Naive thymus-derived CD4-positive, alpha-beta T cell (primary cell): ENCODE results near the gene MORN1. TPM values are rescaled to one million over a fixed set of nuclear protein-coding genes. Genes with fewer than 3 reads are reported as not detected.

Source experiments
- ATAC-seq: fragments of 150-1000 bp; cut with Tn5 transposase; 2 replicates; pipeline ENCODE4 v1.10.0; 2021; ENCODE audit warnings: mild to moderate bottlenecking, moderate library complexity
- CTCF ChIA-PET: fragments of 350-600 bp; sonication (Branson Sonifier 250); formaldehyde crosslinking; loops from one replicate; lab custom pipeline; 2021; ENCODE audit warnings: antibody characterized with exemption; lab: Charles Lee
- POLR2A ChIA-PET: fragments of 350-600 bp; sonication (Branson Sonifier 250); formaldehyde crosslinking; loops from one replicate; lab custom pipeline; 2021; ENCODE audit warnings: antibody characterized with exemption, inconsistent platforms; lab: Charles Lee
- DNase-seq, 9 donors: peaks; one replicate each; pipeline versions ENCODE4 v3.0.0 to v3.0.0-alpha.2; 2020 to 2022; ENCODE audit warnings: mixed read lengths in 1 of 9
- H3K27ac ChIP-seq: one replicate; pipeline ENCODE4 v1.7.0; 2013; ENCODE audit warnings: mild to moderate bottlenecking, low read depth, low read length, moderate library complexity
- H3K27me3 ChIP-seq, 2 donors: one replicate each; pipeline ENCODE4 v1.7.0; 2013; ENCODE audit warnings: low read length in 2 of 2, mild to moderate bottlenecking in 2 of 2, moderate library complexity in 2 of 2; ENCODE audit not compliant: control insufficient read depth in 2 of 2, insufficient read depth in 2 of 2
- H3K36me3 ChIP-seq, 3 experiments: 1 replicate in 2 of 3; 2 replicates in 1 of 3; pipeline ENCODE4 v1.7.0; 2013; ENCODE audit warnings: low read length in 3 of 3, mild to moderate bottlenecking in 3 of 3, moderate library complexity in 1 of 3; ENCODE audit not compliant: insufficient read depth in 3 of 3, control insufficient read depth in 2 of 3
- H3K4me1 ChIP-seq, 2 donors: one replicate each; pipeline ENCODE4 v1.7.0; 2013; ENCODE audit warnings: low read length in 2 of 2, mild to moderate bottlenecking in 2 of 2, moderate library complexity in 1 of 2; ENCODE audit not compliant: control insufficient read depth in 2 of 2, insufficient read depth in 2 of 2
- H3K4me3 ChIP-seq: 2 replicates; pipeline ENCODE4 v1.7.0; 2013; ENCODE audit warnings: mild to moderate bottlenecking, low read length
- H3K9me3 ChIP-seq, 3 experiments: 1 replicate in 2 of 3; 2 replicates in 1 of 3; pipeline ENCODE4 v1.7.0; 2013; ENCODE audit warnings: low read length in 3 of 3; ENCODE audit not compliant: control insufficient read depth in 2 of 3
- H3K27ac Mint-ChIP-seq, 9 donors: one replicate each; pipeline ENCODE4 v1.8.0; 2020 to 2022; ENCODE audit warnings: mixed read lengths in 9 of 9, mild to moderate bottlenecking in 8 of 9, moderate library complexity in 5 of 9, inconsistent platforms in 2 of 9
- H3K27me3 Mint-ChIP-seq, 5 donors: one replicate each; pipeline ENCODE4 v1.8.0; 2021 to 2022; ENCODE audit warnings: mixed read lengths in 5 of 5, mild to moderate bottlenecking in 1 of 5
- H3K36me3 Mint-ChIP-seq, 5 donors: one replicate each; pipeline ENCODE4 v1.8.0; 2020 to 2022; ENCODE audit warnings: mixed read lengths in 5 of 5, mild to moderate bottlenecking in 3 of 5, inconsistent platforms in 1 of 5
- H3K4me1 Mint-ChIP-seq, 7 donors: one replicate each; pipeline ENCODE4 v1.8.0; 2020 to 2022; ENCODE audit warnings: mixed read lengths in 7 of 7, mild to moderate bottlenecking in 3 of 7, inconsistent platforms in 1 of 7
- H3K4me3 Mint-ChIP-seq, 10 donors: one replicate each; pipeline ENCODE4 v1.8.0; 2020 to 2022; ENCODE audit warnings: mild to moderate bottlenecking in 10 of 10, mixed read lengths in 10 of 10, moderate library complexity in 6 of 10, inconsistent platforms in 2 of 10
- H3K9me3 Mint-ChIP-seq, 11 donors: one replicate each; pipeline ENCODE4 v1.8.0; 2020 to 2022; ENCODE audit warnings: mixed read lengths in 11 of 11, mild to moderate bottlenecking in 4 of 11, inconsistent platforms in 1 of 11, moderate library complexity in 1 of 11
- intact Hi-C, 2 donors: fragments of 100-400 bp; cut with micrococcal nuclease; formaldehyde crosslinking; loops; one replicate each; pipeline ENCODE4 v1.15.1; 2023
- polyA plus RNA-seq, 2 donors: library from polyadenylated mRNA; unstranded; fragments of 300-500 nt; fragmentation: Illumina TruSeq; gene quantifications; one replicate each; pipeline ENCODE4 v1.2.3, GENCODE V29; 2021
- total RNA-seq, 6 experiments: library from RNA in 5 of 6; stranded (reverse) in 5 of 6; gene quantifications; 1 replicate in 5 of 6; 2 replicates in 1 of 6; pipeline ENCODE4 v1.2.3 and lab custom pipeline; 2021 to 2026

MORN1 gene
- total and polyA plus RNA-seq, 7 experiments from 2014 or later = 5.0 to 16.4 (median 9.2) TPM

- H3K27ac Mint-ChIP-seq = peak overlapping the region in 1 of 9 donors; percentile 61
- peaks cover 0 to 11% (median 0%) of the 10 kb centered on the region in 3 experiments for H3K36me3 ChIP-seq
- no peak overlapping the region for H3K4me3 ChIP-seq
- H3K4me1 ChIP-seq = peaks cover 23 to 26% of the 10 kb centered on the region in 2 donors
- intact Hi-C loops = loop anchor here (2.0 to 10.0 kb wide), 5 partner anchors 75 to 1261 kb away; partner anchors contain the start of genes FAAP20 (in 2 of the 2), PRKCZ (in 1 of the 2) and WRAP73 (in 1 of the 2)
- no peaks in the 10 kb centered on the region for H3K9me3 Mint-ChIP-seq
- no peaks in the 10 kb centered on the region for H3K27me3 Mint-ChIP-seq
- no peaks in the 10 kb centered on the region for H3K9me3 ChIP-seq
- H3K4me1 Mint-ChIP-seq = peaks cover 23 to 32% (median 27%) of the 10 kb centered on the region in 7 donors
- POLR2A ChIA-PET = no interaction called here
- H3K27ac ChIP-seq = no peak overlapping the region
- no peaks in the 10 kb centered on the region for H3K27me3 ChIP-seq
- peaks cover 0 to 10% (median 0%) of the 10 kb centered on the region in 5 donors for H3K36me3 Mint-ChIP-seq
- H3K4me3 Mint-ChIP-seq = peak overlapping the region; percentile 61 to 90 (median 78)
- no peak for DNase-seq
- no peak for ATAC-seq
- CTCF ChIA-PET = interaction anchor here (1.0 to 2.5 kb wide), 2 partner anchors 195 to 257 kb away, joined by 3 to 8 read pairs; partner anchors contain the start of gene FAAP20
Observed at GRCh38 chr1:2389644-2390043, 1.7 kb downstream of the MORN1 start.

GRCh38 chr1:2388004-2388913, 3.1 kb downstream of the MORN1 start:
- H3K9me3 Mint-ChIP-seq = no peaks in the 10 kb centered on the region
- H3K4me3 Mint-ChIP-seq = no peak overlapping the region
- no peaks in the 10 kb centered on the region for H3K27me3 ChIP-seq
- no peaks in the 10 kb centered on the region for H3K9me3 ChIP-seq
- H3K4me3 ChIP-seq = no peak overlapping the region
- no peak overlapping the region for H3K27ac ChIP-seq
- peaks cover 0 to 4% (median 0%) of the 10 kb centered on the region in 3 experiments for H3K36me3 ChIP-seq
- no peak for DNase-seq
- peaks cover 10 to 16% of the 10 kb centered on the region in 2 donors for H3K4me1 ChIP-seq
- intact Hi-C loops = loop anchor here in 1 of 2 donors (10.0 kb wide), 1 partner anchor 73 kb away; no protein-coding TSS in a partner anchor
- ATAC-seq = no peak
- POLR2A ChIA-PET = interaction anchor here (1.0 kb wide), 1 partner anchor 197 kb away, joined by 4 read pairs; no protein-coding TSS in a partner anchor
- H3K36me3 Mint-ChIP-seq = peaks cover 0 to 4% (median 0%) of the 10 kb centered on the region in 5 donors
- no peaks in the 10 kb centered on the region for H3K27me3 Mint-ChIP-seq
- CTCF ChIA-PET = interaction anchor here (0.7 to 1.5 kb wide), 2 partner anchors 138 to 193 kb away, joined by 3 to 4 read pairs; partner anchors contain the start of genes FAAP20 and PANK4
- peaks cover 11 to 18% (median 16%) of the 10 kb centered on the region in 7 donors for H3K4me1 Mint-ChIP-seq
- no peak overlapping the region for H3K27ac Mint-ChIP-seq

GRCh38 chr1:2386636-2387611, 4.4 kb downstream of the MORN1 start:
- no peaks in the 10 kb centered on the region for H3K36me3 Mint-ChIP-seq
- ChIA-PET CTCF (interaction anchor here (1.5 kb wide), 1 partner anchor 192 kb away, joined by 4 read pairs; the partner anchor contains the start of gene FAAP20), POLR2A (interaction anchor here (1.0 to 1.6 kb wide), 2 partner anchors 192 to 195 kb away, joined by 4 to 5 read pairs; partner anchors contain the start of gene FAAP20)
- H3K27me3 ChIP-seq = no peaks in the 10 kb centered on the region
- no peak overlapping the region for H3K4me3 ChIP-seq
- peaks cover 0 to 6% (median 4%) of the 10 kb centered on the region in 7 donors for H3K4me1 Mint-ChIP-seq
- no peaks in the 10 kb centered on the region for H3K36me3 ChIP-seq
- no peak overlapping the region for H3K27ac Mint-ChIP-seq
- H3K4me3 Mint-ChIP-seq = no peak overlapping the region
- intact Hi-C loops = loop anchor here in 1 of 2 donors (10.0 kb wide), 1 partner anchor 72 kb away; no protein-coding TSS in a partner anchor
- ATAC-seq (no peak), DNase-seq (peak in 1 of 9 donors; percentile 4)
- H3K27me3 Mint-ChIP-seq = no peaks in the 10 kb centered on the region
- peaks cover 3 to 11% of the 10 kb centered on the region in 2 donors for H3K4me1 ChIP-seq
- H3K27ac ChIP-seq = no peak overlapping the region
- no peaks in the 10 kb centered on the region for H3K9me3 ChIP-seq
- H3K9me3 Mint-ChIP-seq = no peaks in the 10 kb centered on the region

- peak in 1 of 9 donors; percentile 5 for DNase-seq
- Mint-ChIP-seq H3K9me3 (no peaks in the 10 kb centered on the region), H3K27me3 (no peaks in the 10 kb centered on the region), H3K4me3 (no peak overlapping the region), H3K27ac (no peak overlapping the region), H3K4me1 (peaks cover 0 to 6% (median 4%) of the 10 kb centered on the region in 7 donors), H3K36me3 (no peaks in the 10 kb centered on the region)
- intact Hi-C loops = loop anchor here in 1 of 2 donors (10.0 kb wide), 1 partner anchor 71 kb away; no protein-coding TSS in a partner anchor
- H3K9me3 ChIP-seq = no peaks in the 10 kb centered on the region
- H3K27me3 ChIP-seq = no peaks in the 10 kb centered on the region
- peaks cover 6 to 11% of the 10 kb centered on the region in 2 donors for H3K4me1 ChIP-seq
- no peak overlapping the region for H3K4me3 ChIP-seq
- no peak for ATAC-seq
- no peak overlapping the region for H3K27ac ChIP-seq
- H3K36me3 ChIP-seq = no peaks in the 10 kb centered on the region
- CTCF ChIA-PET = no interaction called here
- POLR2A ChIA-PET = interaction anchor here (1.6 kb wide), 1 partner anchor 191 kb away, joined by 5 read pairs; the partner anchor contains the start of gene FAAP20
Observed at GRCh38 chr1:2385606-2386280, 5.6 kb downstream of the MORN1 start.

GRCh38 chr1:2384941-2385481, 6.3 kb downstream of the MORN1 start:
- CTCF ChIA-PET = interaction anchor here (2.1 kb wide), 1 partner anchor 190 kb away, joined by 14 read pairs; the partner anchor contains the start of gene FAAP20
- no peaks in the 10 kb centered on the region for H3K27me3 Mint-ChIP-seq
- H3K27ac ChIP-seq = no peak overlapping the region
- H3K36me3 Mint-ChIP-seq = no peaks in the 10 kb centered on the region
- POLR2A ChIA-PET = no interaction called here
- H3K27me3 ChIP-seq = no peaks in the 10 kb centered on the region
- DNase-seq (no peak), ATAC-seq (no peak)
- peaks cover 0 to 4% (median 3%) of the 10 kb centered on the region in 7 donors for H3K4me1 Mint-ChIP-seq
- no peak overlapping the region for H3K4me3 Mint-ChIP-seq
- H3K4me3 ChIP-seq = no peak overlapping the region
- H3K9me3 Mint-ChIP-seq = no peaks in the 10 kb centered on the region
- H3K9me3 ChIP-seq = no peaks in the 10 kb centered on the region
- H3K36me3 ChIP-seq = no peaks in the 10 kb centered on the region
- no peak overlapping the region for H3K27ac Mint-ChIP-seq
- H3K4me1 ChIP-seq = peaks cover 6 to 7% of the 10 kb centered on the region in 2 donors
- intact Hi-C loops = loop anchor here in 1 of 2 donors (5.0 to 10.0 kb wide), 2 partner anchors 70 to 253 kb away; no protein-coding TSS in a partner anchor
